ENCODE measurements around the gene CDC42BPG.

CDC42BPG gene

GRCh38 chr11:64864473-64865285 is 20.2 kb upstream of the CDC42BPG start:
- DNase-seq: peak; percentile 55

GRCh38 chr11:64864135-64864472 is 19.7 kb upstream of the CDC42BPG start:
- DNase-seq: no peak

DNA sequence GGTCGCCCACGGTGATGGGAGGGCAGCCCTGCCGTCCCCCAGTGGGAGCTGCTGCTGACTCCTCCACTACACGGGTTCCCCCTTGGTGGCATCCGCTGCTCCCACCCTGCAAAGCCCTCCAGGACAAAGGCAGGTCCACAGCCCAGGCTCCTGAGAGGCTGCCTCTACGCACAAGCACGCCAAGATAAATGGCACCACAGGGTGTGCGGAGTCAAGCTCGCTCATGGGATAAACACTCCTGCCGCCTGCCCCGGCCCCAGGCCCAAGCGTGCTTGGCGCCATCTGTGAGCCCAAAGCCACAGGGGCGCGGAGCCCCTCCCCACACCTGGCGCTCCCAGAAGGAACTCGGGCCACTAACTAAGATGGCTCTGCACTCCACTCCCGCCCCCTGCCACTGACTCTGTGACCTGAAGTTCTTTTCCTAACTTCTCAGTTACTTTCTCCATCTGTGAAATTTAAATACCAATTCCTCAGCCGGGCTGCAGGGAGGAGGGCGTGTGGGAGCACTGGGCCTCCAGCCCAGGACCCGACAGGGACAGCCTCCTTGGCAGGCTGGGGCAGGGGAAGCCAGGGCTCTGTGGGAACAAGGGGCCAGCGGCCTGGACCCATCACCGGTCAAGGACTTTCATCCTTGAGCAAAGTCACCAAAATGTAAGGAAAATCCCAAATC is 19.1 kb upstream of the CDC42BPG start:
- DNase-seq: peak; percentile 74

DNA sequence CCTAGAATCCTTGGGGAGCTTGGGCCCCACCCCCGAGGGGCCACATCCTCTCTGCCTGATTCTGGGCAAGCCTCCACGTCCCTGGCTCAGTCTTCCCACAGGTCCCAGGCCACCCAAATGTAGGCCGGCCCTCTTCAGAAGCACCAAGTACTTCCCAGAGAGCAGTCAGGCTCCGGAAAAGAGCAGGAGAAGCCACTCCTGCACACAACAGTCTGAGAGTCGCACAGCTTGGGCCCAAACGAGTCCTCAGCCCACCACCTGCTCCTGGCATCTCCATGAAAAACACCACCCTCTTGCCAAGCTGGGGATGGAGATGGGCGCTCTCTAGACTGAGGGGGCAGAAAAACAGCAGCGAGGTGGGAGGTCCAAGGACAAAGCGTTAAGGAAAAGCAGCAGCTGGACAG is 18.5 kb upstream of the CDC42BPG start:
- DNase-seq: peak; percentile 73

DNA sequence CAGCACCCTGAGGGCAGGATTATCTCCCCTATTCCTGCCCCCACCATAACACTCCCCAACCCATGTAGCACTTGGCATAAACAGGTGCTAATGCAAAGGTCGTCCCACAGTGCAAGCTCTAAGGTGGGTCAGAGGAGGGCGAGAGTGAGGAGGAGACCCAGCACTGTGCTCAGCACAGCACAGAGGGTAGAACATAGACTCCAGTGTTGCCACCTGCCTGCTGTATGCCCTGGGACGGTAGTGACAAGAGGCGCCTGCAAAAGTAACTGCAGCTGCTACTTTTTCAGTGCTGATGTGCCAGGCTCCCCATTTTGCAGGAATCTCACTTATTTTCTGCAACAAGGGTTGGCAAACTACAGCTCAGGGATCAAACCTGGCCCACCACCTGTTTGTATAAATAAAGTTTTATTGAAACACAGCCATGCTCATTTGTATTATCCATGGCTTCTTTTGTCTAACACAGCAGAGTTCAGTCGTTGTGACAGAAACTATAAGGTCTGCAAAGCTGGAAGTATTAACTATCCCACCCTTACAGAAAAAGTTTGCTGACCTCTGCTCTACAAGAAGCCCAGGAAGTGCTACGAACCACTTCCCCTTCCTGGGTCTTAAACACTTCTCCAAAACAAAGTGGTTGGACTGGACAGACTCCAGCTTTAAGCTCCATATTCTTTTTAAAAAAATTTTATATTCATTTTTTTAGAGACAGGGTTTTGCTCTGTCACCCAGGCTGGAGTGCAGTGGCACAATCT is 16.9 kb upstream of the CDC42BPG start:
- DNase-seq: no peak

DNA sequence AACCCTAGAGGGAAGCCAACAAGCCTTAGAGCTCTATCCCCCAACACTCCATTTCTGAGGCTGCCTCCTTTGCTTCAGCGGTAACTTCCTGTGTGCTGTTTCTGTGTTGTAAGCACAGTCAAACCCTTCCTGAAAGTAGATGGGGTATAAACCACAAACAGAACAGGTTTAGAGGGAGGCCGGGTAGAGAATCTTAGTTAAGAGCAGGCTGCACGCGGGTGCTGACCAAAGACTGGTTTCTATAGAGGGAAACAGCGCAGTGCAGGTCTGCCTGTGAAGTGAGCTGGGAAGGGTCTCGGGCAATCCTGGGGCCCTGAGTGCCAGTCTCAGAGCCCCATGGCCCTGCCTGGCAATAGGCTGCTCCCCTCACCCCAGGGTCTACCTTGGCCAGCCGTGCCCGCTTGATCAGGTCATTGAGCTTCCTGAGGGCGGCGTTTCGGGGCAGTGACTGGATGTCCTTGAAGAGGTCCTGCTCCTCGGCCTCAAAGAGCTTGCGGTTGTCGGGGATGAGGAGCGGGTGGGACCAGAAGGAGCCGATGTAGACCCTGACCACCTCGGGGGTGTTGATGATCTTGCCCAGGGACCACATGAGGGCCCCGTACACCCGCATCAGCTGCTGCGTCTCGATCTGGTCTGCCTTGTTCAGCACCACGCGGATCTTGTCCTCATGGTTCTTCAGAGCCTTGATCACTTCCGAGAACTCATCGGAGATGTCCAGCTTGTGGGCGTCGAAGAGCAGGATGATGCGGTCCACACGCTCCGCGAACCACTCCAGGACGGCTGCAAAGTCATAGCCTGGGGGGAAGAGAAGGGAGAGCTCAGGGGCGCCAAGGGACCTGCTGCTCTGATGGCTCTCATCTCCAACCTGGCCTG is 15.3 kb upstream of the CDC42BPG start:
- no peak for DNase-seq

GRCh38 chr11:64858467-64859263 is 14.2 kb upstream of the CDC42BPG start:
- DNase-seq: no peak

DNA sequence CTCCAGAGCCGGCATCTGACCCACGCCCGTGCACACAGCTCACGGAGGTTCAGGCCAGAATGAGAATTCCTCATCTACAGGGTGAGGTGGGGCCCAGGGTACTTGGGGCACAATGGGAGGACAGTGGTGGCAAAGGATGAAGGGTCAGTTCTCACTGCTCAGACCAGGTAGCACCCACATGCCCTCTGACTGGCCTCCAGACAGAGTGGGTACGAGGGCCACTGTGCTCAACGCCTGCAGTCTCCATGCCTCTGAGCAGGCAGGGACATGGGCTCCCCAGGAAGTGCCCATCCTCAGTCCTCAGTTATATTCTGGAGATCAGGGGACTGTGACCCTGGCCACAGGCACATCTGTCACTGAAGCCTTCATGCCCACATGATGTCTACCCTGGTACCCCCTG is 13.0 kb upstream of the CDC42BPG start:
- DNase-seq: no peak

DNA sequence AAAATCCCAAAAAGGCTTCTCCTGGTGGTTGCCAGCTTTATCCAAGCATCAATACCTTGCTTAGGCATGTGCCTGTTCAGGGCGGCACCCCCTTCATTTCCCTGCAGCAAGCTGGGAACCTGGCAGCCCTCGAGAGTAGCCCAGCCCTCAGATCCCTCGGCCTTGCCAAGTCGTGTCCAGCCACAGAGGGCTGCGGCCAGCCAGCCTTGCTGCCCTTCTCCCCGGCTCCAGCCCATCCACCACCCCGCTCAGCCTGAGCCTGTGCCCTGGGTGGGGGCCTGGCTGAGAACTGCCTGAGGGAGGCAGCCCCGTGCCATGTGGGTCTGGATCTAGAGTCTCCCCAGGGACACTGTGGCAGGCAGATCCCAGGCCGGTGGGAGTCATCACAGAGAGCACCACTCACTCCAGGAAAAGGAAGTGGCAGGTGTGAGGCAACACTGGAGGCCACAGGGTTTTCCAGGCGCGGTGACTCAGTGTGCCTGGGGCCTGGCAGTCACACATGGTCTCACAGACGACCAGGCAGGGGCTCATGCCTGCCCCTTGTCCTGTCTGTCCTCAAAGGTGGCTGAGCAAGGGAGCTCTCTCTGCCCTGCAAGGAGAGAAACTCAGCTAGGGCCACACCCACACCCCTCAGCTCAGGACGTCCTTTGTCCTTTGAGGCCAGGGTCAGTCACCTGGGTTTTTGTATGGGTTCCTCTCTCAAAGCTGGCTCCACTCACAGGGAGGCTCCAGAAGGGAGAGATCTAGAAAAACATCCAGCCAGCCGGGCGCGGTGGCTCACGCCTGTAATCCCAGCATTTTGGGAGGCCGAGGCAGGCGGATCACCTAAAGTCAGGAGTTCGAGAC is 12.2 kb upstream of the CDC42BPG start:
- no peak for DNase-seq

DNA sequence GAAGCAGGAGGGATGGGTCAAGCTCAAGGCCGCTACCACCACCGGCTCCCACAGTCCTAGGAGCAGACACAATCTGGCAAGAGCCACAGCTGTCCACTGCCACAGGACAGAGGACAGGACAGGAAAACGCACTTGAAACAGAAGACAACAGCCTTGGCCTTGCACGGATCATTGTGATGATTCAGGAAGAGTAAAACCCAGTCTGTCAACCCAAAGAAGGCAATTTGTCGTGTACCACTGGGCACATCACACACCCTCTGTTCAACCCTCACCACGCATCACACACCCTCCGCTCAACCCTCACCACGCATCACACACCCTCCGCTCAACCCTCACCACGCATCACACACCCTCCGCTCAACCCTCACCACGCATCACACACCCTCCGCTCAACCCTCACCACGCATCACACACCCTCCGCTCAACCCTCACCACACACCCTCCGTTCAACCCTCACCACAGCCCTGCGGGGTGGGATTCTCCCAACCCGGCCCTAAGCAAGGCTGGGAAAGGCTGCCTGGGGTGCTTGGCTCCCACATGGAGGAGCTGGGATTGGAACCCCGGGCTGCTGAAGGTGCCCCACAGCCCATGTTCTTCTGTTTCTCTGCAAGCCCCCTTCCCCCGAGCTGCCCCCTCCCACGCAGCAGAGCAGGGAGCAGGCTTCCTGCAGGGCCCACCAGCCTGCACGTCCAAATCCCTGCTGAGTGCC is 11.3 kb upstream of the CDC42BPG start:
- no peak for DNase-seq

DNA sequence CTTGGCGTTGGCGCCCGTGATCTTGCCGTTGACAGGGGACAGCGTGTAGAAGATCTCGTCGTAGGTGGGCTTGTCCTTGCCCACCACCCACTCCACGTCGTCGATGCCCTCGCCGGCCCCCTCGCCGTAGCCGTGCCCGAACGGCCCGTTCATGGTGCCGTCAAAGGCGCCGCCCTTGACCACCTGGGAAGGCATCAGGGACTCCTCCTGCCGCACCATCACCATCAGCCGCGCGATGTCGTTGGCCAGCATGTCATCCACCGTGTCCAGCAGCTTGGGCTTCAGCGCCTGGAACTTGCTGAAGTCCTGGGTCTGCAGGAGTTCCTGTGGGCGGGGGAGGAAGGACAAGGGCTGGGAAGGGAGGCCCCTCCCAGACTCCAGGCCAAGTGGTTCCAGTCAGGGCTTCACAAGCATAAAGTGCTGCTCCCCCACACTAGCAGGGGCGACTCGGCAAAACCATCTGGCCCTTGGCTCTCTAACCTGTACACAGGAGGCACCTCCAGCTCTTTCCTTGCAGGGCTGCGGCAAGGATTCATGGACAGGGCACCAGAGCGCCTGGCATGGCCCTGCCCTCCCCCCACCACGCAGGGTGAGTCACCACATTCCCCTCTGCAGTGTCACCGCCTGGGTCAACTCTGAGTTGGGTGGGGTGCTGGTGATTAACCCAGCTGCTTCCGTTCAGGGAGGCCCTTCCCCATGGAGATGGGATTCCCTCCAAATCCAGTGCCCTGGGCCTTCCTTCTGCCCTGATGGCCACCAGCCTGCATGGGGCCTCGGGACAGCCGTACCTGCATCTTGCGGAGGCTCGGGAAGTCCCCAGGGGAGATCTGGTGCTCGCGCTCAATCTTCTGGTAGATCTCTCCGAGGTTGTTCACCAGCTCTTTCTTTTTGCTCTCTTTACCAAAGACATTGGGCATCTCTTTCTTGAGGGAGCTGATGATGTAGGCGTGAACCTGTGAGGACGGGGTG is 10.4 kb upstream of the CDC42BPG start:
- DNase-seq: no peak

GRCh38 chr11:64854157-64854533 is 9.7 kb upstream of the CDC42BPG start:
- DNase-seq: no peak

DNA sequence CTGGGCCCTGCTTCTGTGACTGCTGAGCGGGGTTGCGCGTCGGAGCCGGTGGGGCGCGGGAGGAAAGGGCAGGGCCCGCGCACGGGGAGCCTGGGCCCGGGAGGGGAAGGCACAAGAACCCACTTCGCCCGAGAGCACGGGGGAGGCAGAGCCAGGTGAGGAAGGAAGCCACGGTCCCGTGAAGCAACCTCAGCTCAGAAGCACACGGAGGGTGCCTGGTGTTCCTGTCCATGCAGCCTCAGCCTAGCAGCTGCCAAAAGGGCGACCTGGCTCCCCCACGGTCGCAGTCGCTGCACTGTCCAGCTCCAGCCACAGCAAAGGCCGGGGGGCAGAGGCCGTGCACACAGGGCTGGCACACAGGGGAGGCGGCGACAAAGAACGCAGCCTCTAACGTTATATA is 9.3 kb upstream of the CDC42BPG start:
- DNase-seq: no peak

DNA sequence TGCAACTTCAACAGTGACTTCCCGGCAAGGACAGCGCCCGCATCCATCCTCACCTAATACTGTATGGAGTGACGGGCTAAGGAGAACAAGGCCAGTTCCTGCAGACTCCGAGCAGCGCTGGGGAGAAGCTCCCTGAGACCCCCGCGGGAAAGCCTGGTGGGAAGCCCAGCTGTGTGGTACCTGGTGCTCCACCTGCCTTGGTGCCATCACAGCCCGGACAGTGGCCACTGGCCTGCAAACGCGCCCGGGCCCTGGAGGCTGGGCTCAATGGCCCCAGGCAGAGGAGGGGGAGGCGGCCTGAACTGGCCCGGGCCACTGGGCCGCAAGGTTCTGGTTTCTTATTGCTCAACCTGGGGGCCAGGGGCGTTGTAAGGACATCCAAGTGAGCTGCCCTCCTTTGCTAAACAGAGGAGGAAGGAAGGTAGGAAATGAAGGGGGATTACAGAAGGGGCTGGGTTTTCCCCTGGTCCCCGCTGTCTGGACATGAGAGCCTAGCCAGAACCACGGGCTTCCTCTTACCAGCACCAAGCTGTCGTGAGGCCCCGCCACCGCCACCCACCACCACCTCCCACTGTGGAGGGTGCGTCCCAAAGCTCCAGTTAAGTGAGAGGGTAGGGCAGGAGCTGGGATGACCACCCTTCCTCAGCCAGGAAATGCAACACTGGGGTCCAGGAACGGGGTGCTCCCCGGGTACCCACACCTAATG is 8.5 kb upstream of the CDC42BPG start:
- no peak for DNase-seq

- no peak for DNase-seq
These were observed 7.4 kb upstream of the CDC42BPG start for GRCh38 chr11:64851831-64852351.

- no peak for DNase-seq
These were observed 6.6 kb upstream of the CDC42BPG start for GRCh38 chr11:64850979-64851567.

GRCh38 chr11:64849598-64850356 is 5.3 kb upstream of the CDC42BPG start:
- DNase-seq: no peak
